HG03439 (cell line): ENCODE data around the gene CCNB3.
"Not testable (repeated sequence)": the region's sequence is repeated elsewhere in the genome, so short reads cannot be mapped to it uniquely, and the experiment has no call there.

Experiments
- ATAC-seq: cut with Tn5 transposase; IDR thresholded peaks from one replicate; pipeline ENCODE4 v1.9.1; 2021; ENCODE audit warnings: mild to moderate bottlenecking, moderate library complexity; ENCODE audit not compliant: unreplicated experiment

CCNB3 gene

DNA sequence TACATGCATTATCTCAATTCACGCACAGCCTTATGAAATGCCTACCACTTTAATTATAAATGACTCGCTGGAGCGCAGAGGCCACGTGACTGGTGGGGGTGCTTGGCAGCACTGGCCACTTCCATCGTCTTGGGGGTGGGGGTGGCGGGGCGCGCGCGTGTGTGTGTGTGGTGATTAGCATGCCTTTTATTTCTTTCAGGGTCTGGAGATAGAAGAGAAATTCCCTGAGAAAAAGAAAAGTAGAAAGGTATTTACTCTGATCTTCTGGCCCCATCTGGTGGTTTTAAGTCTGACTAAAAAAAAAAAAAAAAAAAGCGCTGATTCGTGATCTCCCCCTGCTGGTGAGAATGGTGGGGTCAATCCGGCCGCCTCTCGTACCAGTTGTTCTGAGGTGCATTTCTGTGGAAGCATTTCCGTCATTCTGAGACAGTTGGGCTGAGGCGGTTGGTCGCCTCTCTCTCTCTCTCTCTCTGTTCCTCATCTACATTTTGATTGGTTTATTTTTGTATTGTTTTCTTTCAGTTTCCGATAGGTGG lies at the start of gene CCNB3:
TSS of gene CCNB3 (plus strand) at position 402 of the 536 bp plus-strand sequence. CDS start 80,399 bp downstream, outside the sequence.
- ATAC-seq: peak; percentile 95

DNA sequence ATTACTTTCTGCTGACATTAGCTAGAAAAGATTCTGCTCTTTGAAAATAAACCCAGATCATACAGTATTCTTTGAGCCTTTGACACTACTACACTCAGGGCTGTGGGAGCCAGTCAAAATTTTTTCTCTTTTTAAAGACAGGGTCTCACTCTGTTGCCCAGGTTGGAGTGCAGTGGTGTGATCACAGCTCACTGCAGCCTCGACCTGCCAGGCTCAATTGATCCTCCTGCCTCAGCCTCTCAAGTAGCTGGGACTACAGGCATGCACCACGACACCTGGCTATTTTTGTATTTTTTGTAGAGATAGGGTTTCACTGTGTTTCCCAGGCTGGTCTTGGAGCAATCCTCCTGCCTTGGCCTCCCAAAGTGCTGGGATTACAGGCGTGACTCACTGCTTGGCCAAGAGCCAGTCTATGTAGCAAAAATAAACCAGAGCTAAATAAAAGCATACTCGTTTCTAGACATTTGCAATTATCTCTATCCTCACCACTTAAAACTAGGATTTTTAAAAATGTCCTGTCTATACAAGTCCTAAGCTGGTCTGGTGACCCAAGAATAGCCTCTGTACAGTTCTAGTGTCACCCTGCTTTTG lies 46.9 kb upstream of the CCNB3 start:
- no peak for ATAC-seq

- no peak for ATAC-seq
These were observed 46.0 kb upstream of the CCNB3 start for GRCh38 chrX:50158593-50158992.

DNA sequence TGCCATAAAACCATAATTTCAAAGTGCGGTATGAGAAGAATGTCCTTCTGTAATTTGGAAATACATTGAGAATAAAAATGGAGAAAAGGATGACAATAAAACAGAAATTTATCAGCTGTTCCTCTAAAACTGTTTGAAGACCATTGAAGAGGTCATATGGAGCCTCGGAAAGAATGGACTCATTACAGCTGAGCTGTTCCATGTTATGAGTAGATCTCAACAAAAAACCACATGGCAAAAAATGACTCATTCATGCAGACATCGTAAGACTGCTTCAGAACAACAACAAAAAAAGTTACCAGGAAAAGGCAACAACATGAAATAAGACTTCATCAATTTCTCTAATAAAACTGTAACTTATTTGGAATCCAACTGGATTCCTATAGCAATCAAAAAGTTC lies 43.4 kb upstream of the CCNB3 start:
- ATAC-seq: no peak

DNA sequence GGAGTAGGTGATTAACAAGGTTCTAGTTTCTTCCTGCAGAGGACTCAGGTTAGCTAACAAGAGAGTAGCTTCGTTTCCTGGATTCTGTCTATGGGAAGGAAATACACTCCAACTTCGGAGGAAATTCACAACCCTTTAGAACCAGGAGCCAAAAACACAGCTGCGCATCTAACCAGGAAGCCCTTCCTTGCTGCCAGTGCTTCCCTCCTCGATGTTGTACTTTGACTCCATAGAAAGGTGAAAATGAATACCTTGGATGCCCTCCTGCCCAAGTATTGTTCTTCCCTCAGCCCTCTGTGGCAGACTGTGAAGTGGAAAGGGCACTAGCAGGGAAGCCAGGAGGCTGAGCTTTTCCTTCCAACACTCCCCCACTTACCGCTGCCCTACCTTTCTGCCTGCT lies 38.8 kb upstream of the CCNB3 start:
- no peak for ATAC-seq

DNA sequence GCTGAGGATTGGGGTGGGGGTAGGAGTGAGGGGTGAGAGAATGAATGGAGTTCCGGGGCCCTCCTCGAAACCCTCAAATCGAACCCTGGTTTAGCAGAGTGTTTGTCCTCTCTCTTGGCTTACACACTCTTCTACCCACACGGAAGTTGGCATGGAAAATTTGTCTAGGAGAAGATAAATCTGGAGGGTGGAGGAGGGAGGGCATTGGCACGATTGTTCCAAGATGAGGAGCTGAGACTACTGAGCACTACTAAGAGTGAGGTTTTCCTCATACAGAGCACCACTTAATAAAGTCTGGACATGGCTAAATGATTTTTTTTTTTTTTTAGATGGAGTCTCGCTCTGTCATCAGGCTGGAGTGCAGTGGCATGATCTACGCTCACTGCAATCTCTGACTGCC lies 37.2 kb upstream of the CCNB3 start:
- no peak for ATAC-seq

GRCh38 chrX:50168241-50168687 lies 36.3 kb upstream of the CCNB3 start:
- no peak for ATAC-seq

GRCh38 chrX:50169717-50170116 lies 34.8 kb upstream of the CCNB3 start:
- no peak for ATAC-seq

GRCh38 chrX:50180073-50180940 lies 24.3 kb upstream of the CCNB3 start:
- no peak for ATAC-seq

GRCh38 chrX:50183891-50184290 lies 20.7 kb upstream of the CCNB3 start:
- no peak for ATAC-seq

GRCh38 chrX:50188859-50189600 lies 15.5 kb upstream of the CCNB3 start:
- ATAC-seq: no peak

DNA sequence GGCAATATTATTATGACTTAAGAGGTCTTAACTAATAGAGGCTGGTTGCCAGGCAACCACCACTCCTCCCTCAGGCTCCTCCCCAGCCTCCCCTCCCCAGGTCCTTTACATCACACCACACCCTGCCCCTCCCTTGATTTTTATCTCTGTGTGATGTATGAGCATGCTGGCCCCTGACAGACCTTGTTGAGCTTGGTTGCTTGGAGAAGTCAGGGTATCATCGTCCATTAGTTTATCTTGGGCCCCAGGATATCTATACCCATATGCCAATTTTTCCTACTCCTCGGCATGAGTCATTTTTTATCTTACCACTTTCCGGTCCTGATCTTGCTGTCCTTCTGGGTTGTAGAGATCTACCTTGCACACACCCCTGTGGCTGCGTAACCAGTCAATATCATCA lies 6.2 kb upstream of the CCNB3 start:
- ATAC-seq: no peak

DNA sequence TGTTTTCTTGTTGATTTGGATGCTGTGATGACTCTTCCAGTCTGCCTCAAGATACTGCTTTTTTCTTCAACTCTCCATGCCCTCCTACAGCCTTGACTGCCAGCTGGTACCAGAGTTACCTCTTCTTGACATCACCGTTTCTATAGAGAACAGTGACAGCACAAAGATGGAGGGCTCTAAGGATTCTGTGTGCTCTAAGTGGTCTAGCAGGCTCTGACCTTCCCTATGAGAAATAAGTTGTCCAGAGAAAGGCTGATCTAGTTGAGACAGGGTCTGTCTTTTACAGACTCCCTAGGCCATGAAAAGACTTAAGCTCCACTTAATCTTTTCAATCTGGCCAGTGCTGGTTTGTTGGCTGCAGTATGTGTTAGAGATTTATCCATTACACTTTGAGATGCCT lies 3.7 kb upstream of the CCNB3 start, which contains the start of gene AKAP4:
TSS of gene AKAP4 (minus strand) at position 101 of the 400 bp plus-strand sequence. CDS start 118 bp downstream, outside the sequence.
- no peak for ATAC-seq

- no peak for ATAC-seq
These were observed 2.0 kb upstream of the CCNB3 start for GRCh38 chrX:50202539-50202938.

DNA sequence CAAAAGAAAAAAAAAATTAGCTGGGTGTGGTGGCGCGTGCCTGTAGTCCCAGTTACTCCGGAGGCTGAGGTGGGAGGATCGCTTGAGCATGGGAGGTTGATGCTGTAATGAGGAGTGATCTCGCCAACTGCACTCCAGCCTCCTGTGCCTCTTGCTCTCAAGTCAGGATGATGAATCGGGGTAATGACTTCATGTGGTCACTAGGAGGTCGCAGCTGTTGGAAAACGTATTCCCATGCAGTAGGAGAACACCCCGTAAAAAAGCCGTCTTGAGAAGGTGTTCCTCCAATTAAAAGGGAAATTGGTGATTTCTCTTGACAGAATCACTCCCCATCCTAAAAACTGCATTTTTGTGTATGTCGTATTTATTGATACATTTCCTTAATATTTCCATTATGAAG lies 2.2 kb downstream of the CCNB3 start:
- no peak for ATAC-seq

DNA sequence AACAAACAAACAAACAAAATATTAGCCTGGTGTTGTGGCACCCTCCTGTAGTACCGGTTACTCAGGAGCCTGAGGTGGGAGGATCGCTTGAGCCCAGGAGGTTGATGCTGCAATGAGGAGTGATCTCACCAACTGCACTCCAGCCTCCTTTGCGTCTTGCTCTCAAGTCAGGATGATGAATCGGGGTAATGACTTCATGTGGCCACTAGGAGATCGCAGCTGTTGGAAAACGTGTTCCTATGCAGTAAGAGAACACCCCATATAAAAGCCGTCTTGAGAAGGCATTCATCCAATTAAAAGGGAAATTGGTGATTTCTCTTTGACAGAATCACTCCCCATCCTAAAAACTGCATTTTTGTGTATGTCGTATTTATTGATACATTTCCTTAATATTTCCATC lies 6.9 kb downstream of the CCNB3 start:
- ATAC-seq: no peak

DNA sequence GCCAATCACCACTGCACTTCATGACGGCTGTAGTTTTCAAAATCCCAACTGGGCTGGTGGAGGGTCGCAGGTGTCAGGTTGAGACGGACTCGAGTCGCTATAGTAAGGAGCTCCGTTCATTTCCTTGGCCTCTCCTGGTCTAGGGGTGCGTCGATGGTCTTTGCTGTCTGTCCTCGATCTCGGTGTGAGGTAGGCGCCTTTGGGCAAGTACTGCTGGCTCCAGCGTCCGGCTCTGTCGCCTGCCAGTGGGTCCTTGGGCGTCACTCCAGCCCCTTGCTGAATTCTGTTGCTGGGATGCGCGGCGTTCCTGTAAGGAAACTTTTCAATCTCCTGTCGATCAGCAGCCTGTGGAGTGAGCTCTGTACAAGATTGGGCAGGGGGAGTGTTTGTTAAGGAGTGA lies 76.7 kb downstream of the CCNB3 start:
- no peak for ATAC-seq

GRCh38 chrX:50327235-50327634 lies 122.7 kb downstream of the CCNB3 start:
- no peak for ATAC-seq

- ATAC-seq: not testable (repeated sequence)
These were observed 128.1 kb downstream of the CCNB3 start for GRCh38 chrX:50332668-50333067.

- ATAC-seq: no peak
These were observed 128.7 kb downstream of the CCNB3 start for GRCh38 chrX:50333308-50333707.

DNA sequence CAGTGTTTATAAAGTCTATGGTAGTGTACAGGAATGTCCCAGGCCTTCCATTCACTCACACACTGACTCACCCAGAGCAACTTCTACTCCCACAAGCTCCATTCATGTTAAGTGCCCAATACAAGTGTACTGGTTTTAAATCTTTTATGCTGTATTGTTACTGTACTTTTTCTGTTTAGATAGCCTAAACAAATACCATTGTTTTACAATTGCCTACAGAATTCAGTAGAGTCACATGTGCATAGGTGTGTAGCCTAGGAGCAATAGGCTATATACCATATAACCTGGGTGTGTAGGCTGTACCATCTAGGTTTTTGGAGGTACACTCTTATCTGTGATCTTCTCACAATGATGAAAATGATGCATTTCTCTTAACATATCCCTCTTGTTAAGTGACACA lies 139.4 kb downstream of the CCNB3 start:
- no peak for ATAC-seq
